GM12878 (cell line): ENCODE measurements around the gene INO80E. TPM values are rescaled to one million over a fixed set of nuclear protein-coding genes. Genes with fewer than 3 reads are reported as not detected.

ENCODE experiments used
- ATAC-seq: fragments of 200-7000 bp; cut with Tn5 transposase; 3 replicates; pipeline ENCODE4 v1.9.1; 2020; ENCODE audit warnings: mild to moderate bottlenecking, moderate library complexity
- BruUV-seq: library from RNA; stranded (reverse); fragments of 400-500 nt; replicated peaks from 2 replicates; lab custom pipeline; 2021; lab: Mats Ljungman, UMichigan
- CTCF ChIA-PET: fragments of 300-600 bp; sonication (Branson Sonifier 250); formaldehyde crosslinking; extraction: SDS; loops from one replicate; lab custom pipeline; 2021; ENCODE audit warnings: inconsistent platforms; lab: Yijun Ruan, JAX
- POLR2A ChIA-PET: fragments of 350-600 bp; formaldehyde crosslinking; extraction: SDS; loops from one replicate; lab custom pipeline; 2021; ENCODE audit warnings: inconsistent platforms; lab: Charles Lee
- RAD21 ChIA-PET: fragments of 300-600 bp; sonication (Branson Sonifier 250); formaldehyde crosslinking; loops from one replicate; lab custom pipeline; 2023; ENCODE audit warnings: antibody characterized with exemption; ENCODE audit not compliant: unreplicated experiment; lab: Charles Lee
- SMC1A ChIA-PET: fragments of 300-600 bp; sonication (Branson Sonifier 250); formaldehyde crosslinking; loops from one replicate; lab custom pipeline; 2023; ENCODE audit not compliant: unreplicated experiment, uncharacterized antibody; lab: Charles Lee
- DNase-seq: peaks from one replicate; pipeline ENCODE4 v3.0.0-alpha.2; 2011; ENCODE audit warnings: low read depth, low spot score
- FAIRE-seq: peaks from 3 replicates; lab custom pipeline; 2011; peaks lifted over from hg19 to GRCh38; lab: Jason Lieb, UNC
- H2AFZ ChIP-seq: 2 replicates; pipeline ENCODE4 v1.6.0; 2011; ENCODE audit warnings: low read depth, low read length, control low read depth; ENCODE audit not compliant: control insufficient read depth
- H3K27ac ChIP-seq: 2 replicates; pipeline ENCODE4 v1.5.1; 2011; ENCODE audit warnings: control low read depth; ENCODE audit not compliant: control insufficient read depth, insufficient read depth
- H3K27me3 ChIP-seq, 2 experiments: replicated peaks in 1 of 2; 2 replicates each; pipeline versions ENCODE4 v1.6.0 to v1.6.1; 2011; ENCODE audit warnings: low read length in 1 of 2; ENCODE audit not compliant: control insufficient read depth in 2 of 2, insufficient read depth in 2 of 2
- H3K36me3 ChIP-seq, 2 experiments: 2 replicates each; pipeline ENCODE4 v1.5.1; 2011; ENCODE audit warnings: low read length in 1 of 2; ENCODE audit not compliant: control insufficient read depth in 2 of 2, insufficient read depth in 2 of 2
- H3K4me1 ChIP-seq: 2 replicates; pipeline ENCODE4 v1.6.1; 2011; ENCODE audit warnings: mild to moderate bottlenecking, low read length, moderate library complexity, mixed read lengths; ENCODE audit not compliant: control insufficient read depth, insufficient read depth
- H3K4me2 ChIP-seq: 2 replicates; pipeline ENCODE4 v1.6.0; 2011; ENCODE audit warnings: control low read depth; ENCODE audit not compliant: control insufficient read depth, insufficient read depth
- H3K4me3 ChIP-seq: fragments of 200-600 bp; sonication (generic); 2 replicates; pipeline ENCODE4 v1.5.1; 2016
- H3K79me2 ChIP-seq: 2 replicates; pipeline ENCODE4 v1.6.0; 2011; ENCODE audit warnings: low read length; ENCODE audit not compliant: control insufficient read depth, insufficient read depth
- H3K9ac ChIP-seq: 2 replicates; pipeline ENCODE4 v1.8.0; 2011; ENCODE audit warnings: low read length, control low read depth, mixed read lengths; ENCODE audit not compliant: control insufficient read depth, insufficient read depth
- H3K9me3 ChIP-seq: replicated peaks from 3 replicates; pipeline ENCODE4 v1.5.1; 2011; ENCODE audit warnings: mild to moderate bottlenecking, low read length; ENCODE audit not compliant: control insufficient read depth, insufficient read depth
- H4K20me1 ChIP-seq: 2 replicates; pipeline ENCODE4 v1.6.0; 2011; ENCODE audit not compliant: control insufficient read depth, insufficient read depth
- BCLAF1 ChIP-seq: fragments of 450-650 bp; IDR thresholded peaks from 2 replicates; pipeline ENCODE4 v1.6.1; 2017; ENCODE audit warnings: antibody characterized with exemption, mild to moderate bottlenecking, moderate library complexity
- ESRRA ChIP-seq: IDR thresholded peaks from 2 replicates; pipeline ENCODE4 v1.6.1; 2012; ENCODE audit warnings: mild to moderate bottlenecking, low read length, improper control_type of control experiment
- FOXM1 ChIP-seq: IDR thresholded peaks from 2 replicates; pipeline ENCODE4 v1.6.1; 2012; ENCODE audit warnings: low read depth, mild to moderate bottlenecking, inconsistent platforms, low read length, moderate library complexity
- IRF3 ChIP-seq: fragments of 450-650 bp; IDR thresholded peaks from 2 replicates; pipeline ENCODE4 v1.6.1; 2014; ENCODE audit warnings: mild to moderate bottlenecking
- MEF2B ChIP-seq: fragments of 450-650 bp; IDR thresholded peaks from 2 replicates; pipeline ENCODE4 v1.6.1; 2018; ENCODE audit warnings: mild to moderate bottlenecking, moderate library complexity; ENCODE audit not compliant: partially characterized antibody, poor library complexity, severe bottlenecking
- NFXL1 ChIP-seq: fragments of 450-650 bp; IDR thresholded peaks from 2 replicates; pipeline ENCODE4 v1.6.1; 2017; ENCODE audit warnings: antibody characterized with exemption, mild to moderate bottlenecking, borderline replicate concordance
- RAD51 ChIP-seq: fragments of 450-650 bp; IDR thresholded peaks from 2 replicates; pipeline ENCODE4 v1.6.1; 2016; ENCODE audit warnings: moderate library complexity, mild to moderate bottlenecking, inconsistent platforms
- SREBF1 ChIP-seq: IDR thresholded peaks from 2 replicates; pipeline ENCODE4 v1.6.1; 2012; ENCODE audit warnings: mild to moderate bottlenecking, low read length
- TAF1 ChIP-seq: IDR thresholded peaks from 2 replicates; pipeline ENCODE4 v1.6.1; 2011; ENCODE audit warnings: mild to moderate bottlenecking, low read depth, low read length, borderline replicate concordance
- WRNIP1 ChIP-seq: IDR thresholded peaks from 2 replicates; pipeline ENCODE4 v1.6.1; 2011; ENCODE audit warnings: low read depth, low read length, improper control_type of control experiment, borderline replicate concordance
- ZBTB11 ChIP-seq: fragments of 450-650 bp; formaldehyde crosslinking; IDR thresholded peaks from 2 replicates; pipeline ENCODE4 v1.5.0; 2022; ENCODE audit warnings: mild to moderate bottlenecking, missing genetic modification characterization
- ZNF207 ChIP-seq: fragments of 450-650 bp; IDR thresholded peaks from 2 replicates; pipeline ENCODE4 v1.6.1; 2014; ENCODE audit warnings: antibody characterized with exemption, mild to moderate bottlenecking, borderline replicate concordance
- ZSCAN29 ChIP-seq: fragments of 450-650 bp; IDR thresholded peaks from 2 replicates; pipeline ENCODE4 v1.6.1; 2017; ENCODE audit warnings: mild to moderate bottlenecking, moderate library complexity
- WGBS: methylation state at CpG from one replicate; pipeline ENCODE4 v1.1.6; 2016; ENCODE audit warnings: low lambda C conversion rate; ENCODE audit not compliant: insufficient replicate concordance, insufficient coverage; ENCODE audit errors: missing lambda C conversion rate; 5-methylcytosine and 5-hydroxymethylcytosine counted together
- in situ Hi-C: fragments of 300-500 bp; cut with MboI; formaldehyde crosslinking; loops from 9 replicates; pipeline ENCODE4 v1.14.3; 2018; ENCODE audit warnings: mixed read lengths
- intact Hi-C: fragments of 100-400 bp; cut with micrococcal nuclease; formaldehyde crosslinking; loops from one replicate; pipeline ENCODE4 v1.14.2; 2022; ENCODE audit not compliant: unreplicated experiment
- polyA plus RNA-seq, 11 experiments: library from polyadenylated mRNA; depleted of rRNA in 4 of 11; unstranded in 6 of 11; stranded (reverse) in 5 of 11; fragments of >200 nt; fragmentation: Nextera tagmentation in 4 of 11; fragmentation: Illumina TruSeq in 1 of 11; extraction: Ambion mirVana in 4 of 11; extraction: Trizol in 1 of 11; gene quantifications; 1 replicate in 1 of 11; 2 replicates in 10 of 11; pipeline versions ENCODE4 v1.2.1 to v1.2.3, GENCODE V29; 2011 to 2016; ENCODE audit warnings: inconsistent platforms in 2 of 11, missing spikeins in 2 of 11, low read depth in 1 of 11
- total RNA-seq, 4 experiments: library from RNA; depleted of rRNA in 3 of 4; stranded (reverse); fragments of >200 nt in 3 of 4; fragmentation: Illumina TruSeq in 1 of 4; extraction: Trizol in 1 of 4; gene quantifications; 2 replicates each; pipeline versions ENCODE4 v1.2.1 to v1.2.3, GENCODE V29; 2013 to 2021

The INO80E gene
- total and polyA plus RNA-seq, 10 of the 15 experiments (the other 5 are each of a cell fraction or from before 2014, with no cell fraction given) = 0.39 to 74.0 (median 33.0) TPM

DNA sequence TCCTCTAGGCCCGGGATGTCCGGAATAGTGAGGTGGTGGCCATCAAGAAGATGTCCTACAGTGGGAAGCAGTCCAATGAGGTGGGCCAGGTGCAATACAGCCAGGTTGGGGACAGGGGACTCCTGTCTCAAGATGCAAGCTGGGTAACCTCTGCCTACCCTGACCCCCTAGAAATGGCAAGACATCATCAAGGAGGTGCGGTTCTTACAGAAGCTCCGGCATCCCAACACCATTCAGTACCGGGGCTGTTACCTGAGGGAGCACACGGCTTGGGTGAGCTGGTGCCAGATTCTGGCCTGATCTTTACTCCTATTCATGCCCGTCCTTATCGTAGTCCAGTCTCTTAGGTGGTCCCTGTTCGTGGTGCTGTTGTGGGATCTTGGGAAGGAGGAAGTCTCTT lies 18.0 kb upstream of the INO80E start:
- Histone ChIP-seq H3K4me2 (no peak overlapping the region), H3K79me2 (peaks cover 37% of the 10 kb centered on the region), H3K4me3 (no peak overlapping the region)
- TF ChIP-seq ZBTB11 (CRISPR knock-in tag) (no peak), FOXM1 (no peak), ESRRA (no peak), TAF1 (no peak), MEF2B (no peak), RAD51 (no peak), WRNIP1 (no peak), SREBF1 (no peak), NFXL1 (no peak), ZNF207 (no peak), ZSCAN29 (no peak), IRF3 (no peak), BCLAF1 (no peak)
- TF ChIP-seq, all 136 proteins: peak for 0
- ChIA-PET CTCF (no interaction called here), POLR2A (interaction anchor here (1.4 kb wide), 1 partner anchor 52 kb away, joined by 9 read pairs; the partner anchor contains the start of gene KCTD13), SMC1A (no interaction called here), RAD21 (interaction anchor here (1.2 kb wide), 1 partner anchor 288 kb away, joined by 3 read pairs; no protein-coding TSS in a partner anchor)
- FAIRE-seq = no peak
- H3K4me1 ChIP-seq = peaks cover 9% of the 10 kb centered on the region
- no peaks in the 10 kb centered on the region for H3K27me3 ChIP-seq
- H2AFZ ChIP-seq = no peak overlapping the region
- 98% methylated on average over 9 of the region's 9 CpGs for WGBS
- no peak for DNase-seq
- BruUV-seq = no TSS peak
- intact Hi-C loops = no loop called here
- H3K9me3 ChIP-seq = no peaks in the 10 kb centered on the region; the same call in 2 of the 3 replicates
- H4K20me1 ChIP-seq = no peaks in the 10 kb centered on the region
- no peak overlapping the region for H3K27ac ChIP-seq
- H3K9ac ChIP-seq = no peak overlapping the region
- in situ Hi-C loops = no loop called here
- ATAC-seq = no peak
- H3K36me3 ChIP-seq = peaks cover 20 to 26% of the 10 kb centered on the region in 2 experiments
